Measurements from ENCODE around the gene CLCN2. TPM values are rescaled to one million over a fixed set of nuclear protein-coding genes. Genes with fewer than 3 reads are reported as not detected.

CLCN2 gene
- total RNA-seq, 1 donor from 2014 or later = 9.0 TPM

DNA sequence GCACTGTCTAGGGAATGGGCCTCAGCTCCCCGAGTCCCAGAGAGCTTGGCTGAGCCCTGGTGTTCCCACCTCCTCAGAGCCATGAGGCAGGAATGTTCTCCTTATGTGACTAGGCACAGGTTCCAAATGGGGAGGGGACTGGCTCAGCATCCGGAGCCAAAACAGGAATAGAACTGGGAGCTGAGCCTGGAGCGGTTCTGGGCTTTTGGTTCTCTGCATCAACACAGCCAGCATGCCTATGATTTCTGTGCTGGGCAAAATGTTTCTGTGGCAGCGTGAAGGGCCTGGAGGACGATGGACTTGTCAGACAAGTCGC lies 24.0 kb downstream of the CLCN2 start, which contains the start of gene FAM131A:
Gene FAM131A, plus strand, starts transcription at position 202 of the 316 bp plus-strand sequence. Its CDS starts 31 bp downstream, at position 233.
- Histone ChIP-seq H3K4me1 (ENCODE audit: insufficient read depth, low read length) (peaks cover 72% of the 10 kb centered on the region), H3K9ac (ENCODE audit: low read length) (peak within 1 kb of the TSS; percentile 84), H2AFZ (ENCODE audit: low read depth, low read length) (peak within 1 kb of the TSS; percentile 54), H3K4me3 (ENCODE audit: insufficient read depth, low read depth, low read length) (peak within 1 kb of the TSS; percentile 62), H3K4me2 (ENCODE audit: low read length) (peak within 1 kb of the TSS; percentile 89), H4K20me1 (ENCODE audit: insufficient read depth, low read length) (peaks cover 54% of the 10 kb centered on the region), H3K36me3 (ENCODE audit: insufficient read depth, low read length) (peaks cover 21% of the 10 kb centered on the region), H3K27ac (ENCODE audit: low read depth, low read length) (peak within 1 kb of the TSS; percentile 96), H3K79me2 (ENCODE audit: insufficient read depth, low read length) (peaks cover 38% of the 10 kb centered on the region), H3K9me3 (ENCODE audit: insufficient read depth, low read depth, low read length) (no peaks in the 10 kb centered on the region), H3K27me3 (ENCODE audit: insufficient read depth, low read length) (no peaks in the 10 kb centered on the region)
- Mint-ChIP-seq H3K27me3 (ENCODE audit: low read depth, unreplicated experiment) (no peaks in the 10 kb centered on the region), H3K4me3 (ENCODE audit: unreplicated experiment) (peak within 1 kb of the TSS; percentile 86), H3K9me3 (ENCODE audit: unreplicated experiment) (no peaks in the 10 kb centered on the region), H3K27ac (ENCODE audit: unreplicated experiment) (peak within 1 kb of the TSS; percentile 91), H3K4me1 (ENCODE audit: low read depth, unreplicated experiment) (peaks cover 65% of the 10 kb centered on the region), H3K36me3 (ENCODE audit: low read depth, unreplicated experiment) (peaks cover 23% of the 10 kb centered on the region)
- no peak for TF ChIP-seq EZH2 (IDR thresholded peaks at IDR 0.05; ENCODE audit: insufficient read depth, low read length)
- TF ChIP-seq, protein P1, sequence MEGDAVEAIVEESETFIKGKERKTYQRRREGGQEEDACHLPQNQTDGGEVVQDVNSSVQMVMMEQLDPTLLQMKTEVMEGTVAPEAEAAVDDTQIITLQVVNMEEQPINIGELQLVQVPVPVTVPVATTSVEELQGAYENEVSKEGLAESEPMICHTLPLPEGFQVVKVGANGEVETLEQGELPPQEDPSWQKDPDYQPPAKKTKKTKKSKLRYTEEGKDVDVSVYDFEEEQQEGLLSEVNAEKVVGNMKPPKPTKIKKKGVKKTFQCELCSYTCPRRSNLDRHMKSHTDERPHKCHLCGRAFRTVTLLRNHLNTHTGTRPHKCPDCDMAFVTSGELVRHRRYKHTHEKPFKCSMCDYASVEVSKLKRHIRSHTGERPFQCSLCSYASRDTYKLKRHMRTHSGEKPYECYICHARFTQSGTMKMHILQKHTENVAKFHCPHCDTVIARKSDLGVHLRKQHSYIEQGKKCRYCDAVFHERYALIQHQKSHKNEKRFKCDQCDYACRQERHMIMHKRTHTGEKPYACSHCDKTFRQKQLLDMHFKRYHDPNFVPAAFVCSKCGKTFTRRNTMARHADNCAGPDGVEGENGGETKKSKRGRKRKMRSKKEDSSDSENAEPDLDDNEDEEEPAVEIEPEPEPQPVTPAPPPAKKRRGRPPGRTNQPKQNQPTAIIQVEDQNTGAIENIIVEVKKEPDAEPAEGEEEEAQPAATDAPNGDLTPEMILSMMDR (IDR thresholded peaks at IDR 0.05; ENCODE audit: insufficient read depth, low read depth, low read length) = no peak
- DNase-seq (ENCODE audit: low read depth) = no peak
- no peak for FAIRE-seq

DNA sequence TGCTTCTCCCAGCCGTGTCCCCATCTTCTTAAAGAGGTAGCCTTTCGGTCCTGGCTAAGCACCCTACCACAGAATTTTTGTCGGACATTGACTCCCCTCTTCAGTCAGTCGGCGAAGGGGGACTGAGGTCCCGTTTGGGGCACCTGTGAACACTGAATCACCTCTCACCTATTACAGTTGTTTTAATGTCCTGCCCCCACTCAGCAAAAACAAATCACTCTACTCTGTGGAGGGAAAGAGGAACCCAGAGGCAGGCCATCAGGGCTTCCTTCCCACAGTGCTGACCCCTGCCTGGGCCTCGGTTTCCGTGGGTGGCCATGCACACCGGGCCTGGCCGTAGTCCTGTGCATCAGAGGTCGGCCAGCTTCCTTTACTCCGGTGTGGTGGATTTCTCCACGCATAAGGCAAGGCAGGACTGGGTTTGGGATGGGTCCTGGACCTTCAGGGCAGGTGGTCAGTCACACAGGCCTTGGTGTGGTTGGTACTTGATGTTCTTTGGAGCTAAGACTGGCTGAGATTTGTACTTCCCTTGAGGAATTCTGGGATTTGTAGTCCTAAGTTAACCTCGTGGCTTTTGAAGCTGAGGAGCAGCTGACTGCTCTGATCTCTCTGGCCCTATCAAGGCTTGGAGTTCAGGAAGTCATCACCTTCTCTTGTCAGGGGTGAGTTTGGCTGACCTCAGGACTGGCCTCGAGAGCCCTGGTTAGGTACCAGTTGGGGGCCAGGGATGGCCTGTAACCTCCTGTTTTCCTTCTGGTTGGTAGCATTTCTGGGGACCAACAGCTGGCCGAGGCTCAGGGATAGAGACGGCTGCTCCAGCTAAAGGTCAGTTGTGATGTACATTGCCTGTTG lies 24.6 kb downstream of the CLCN2 start:
- Histone ChIP-seq H3K79me2 (ENCODE audit: insufficient read depth, low read length) (peaks cover 44% of the 10 kb centered on the region), H2AFZ (ENCODE audit: low read depth, low read length) (no peak overlapping the region), H4K20me1 (ENCODE audit: insufficient read depth, low read length) (peaks cover 60% of the 10 kb centered on the region), H3K4me1 (ENCODE audit: insufficient read depth, low read length) (peaks cover 78% of the 10 kb centered on the region), H3K9me3 (ENCODE audit: insufficient read depth, low read depth, low read length) (no peaks in the 10 kb centered on the region), H3K27me3 (ENCODE audit: insufficient read depth, low read length) (no peaks in the 10 kb centered on the region), H3K36me3 (ENCODE audit: insufficient read depth, low read length) (peaks cover 27% of the 10 kb centered on the region), H3K4me3 (ENCODE audit: insufficient read depth, low read depth, low read length) (peak overlapping the region; percentile 62), H3K4me2 (ENCODE audit: low read length) (peak overlapping the region; percentile 89), H3K9ac (ENCODE audit: low read length) (peak overlapping the region; percentile 84), H3K27ac (ENCODE audit: low read depth, low read length) (peak overlapping the region; percentile 96)
- peaks cover 26% of the 10 kb centered on the region for H3K36me3 Mint-ChIP-seq (ENCODE audit: low read depth, unreplicated experiment)
- DNase-seq (ENCODE audit: low read depth) (peak; percentile 62), FAIRE-seq (peak; percentile 80)
- H3K4me1 Mint-ChIP-seq (ENCODE audit: low read depth, unreplicated experiment) = peaks cover 71% of the 10 kb centered on the region
- no peaks in the 10 kb centered on the region for H3K27me3 Mint-ChIP-seq (ENCODE audit: low read depth, unreplicated experiment)
- peak overlapping the region; percentile 91 for H3K27ac Mint-ChIP-seq (ENCODE audit: unreplicated experiment)
- peak overlapping the region; percentile 86 for H3K4me3 Mint-ChIP-seq (ENCODE audit: unreplicated experiment)
- TF ChIP-seq EZH2 (IDR thresholded peaks at IDR 0.05; ENCODE audit: insufficient read depth, low read length) = no peak
- TF ChIP-seq, protein P1 (IDR thresholded peaks at IDR 0.05; ENCODE audit: insufficient read depth, low read depth, low read length) = no peak
- no peaks in the 10 kb centered on the region for H3K9me3 Mint-ChIP-seq (ENCODE audit: unreplicated experiment)

Data from astrocyte (in vitro differentiated cells and primary cell).